GM19351 (cell line): ENCODE results near the gene SUGCT.

ENCODE experiments used
- ATAC-seq: cut with Tn5 transposase; IDR thresholded peaks from one replicate; pipeline ENCODE4 v1.9.1; 2021; ENCODE audit warnings: mild to moderate bottlenecking, moderate library complexity; ENCODE audit not compliant: unreplicated experiment

The SUGCT gene

DNA sequence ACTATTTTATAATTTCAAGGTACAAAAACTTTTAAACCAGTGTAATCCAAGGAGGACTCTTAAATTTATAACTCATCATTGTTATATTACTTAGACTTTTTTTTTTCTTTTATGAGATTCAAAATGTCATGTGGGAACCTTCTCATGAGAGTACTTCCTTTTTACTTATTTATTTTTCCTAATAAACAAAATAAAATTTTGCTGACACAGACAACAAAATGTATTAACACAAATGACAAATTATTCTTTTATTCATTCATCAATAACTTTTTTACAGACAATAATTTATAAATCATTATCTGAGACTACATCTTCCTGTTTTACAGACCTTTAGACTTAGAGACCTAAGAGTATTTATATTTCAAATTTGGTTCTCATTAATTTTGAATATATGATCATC is 706.2 kb downstream of the SUGCT start:
- no peak for ATAC-seq

DNA sequence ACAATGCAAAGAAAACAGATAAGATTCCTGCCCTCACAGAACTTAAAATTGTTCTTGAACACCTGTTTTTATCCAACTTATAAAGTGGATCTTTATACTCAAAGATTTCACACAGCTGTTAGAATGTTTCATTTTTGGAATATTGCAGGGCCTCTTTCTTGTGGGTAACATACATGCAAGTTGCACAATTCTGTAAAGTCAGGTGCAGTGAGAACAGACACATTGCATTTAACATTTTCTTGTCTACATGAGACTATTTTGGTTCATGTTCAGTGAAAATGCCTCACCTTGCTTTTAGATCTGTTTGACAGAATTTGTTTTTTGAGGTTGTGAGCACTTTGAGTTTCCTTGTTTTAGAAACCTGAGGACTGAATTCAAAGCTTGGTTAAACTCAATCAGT is 707.8 kb downstream of the SUGCT start:
- ATAC-seq = no peak

DNA sequence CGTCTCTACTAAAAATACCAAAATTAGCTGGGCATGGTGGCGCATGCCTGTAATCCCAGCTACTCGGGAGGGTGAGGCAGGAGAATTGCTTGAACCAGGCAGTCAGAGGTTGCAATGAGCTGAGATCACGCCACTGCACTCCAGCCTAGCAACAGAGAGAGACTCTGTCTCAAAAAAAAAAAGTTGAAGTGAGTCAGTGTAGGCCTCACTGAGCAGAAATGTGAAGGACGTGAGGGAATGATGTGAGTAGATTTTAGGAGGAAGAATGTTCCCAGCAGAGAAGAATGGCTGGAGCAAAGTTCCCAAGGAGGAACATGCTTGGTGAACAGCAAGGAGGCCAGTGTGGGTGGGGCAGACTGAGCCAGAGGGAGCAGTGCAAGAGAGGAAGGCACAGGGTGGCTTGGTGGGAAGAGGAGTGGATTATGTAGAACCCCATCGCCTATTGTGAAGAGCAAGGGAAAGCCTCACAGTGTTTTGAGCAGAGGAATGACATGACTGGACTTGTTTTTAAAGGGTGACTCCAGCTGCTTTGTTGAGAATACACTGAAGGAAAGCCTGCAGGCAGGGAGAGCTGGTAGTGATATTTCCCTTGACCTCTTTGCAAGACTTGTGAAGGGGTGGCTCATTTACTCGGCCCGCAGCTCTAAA is 708.7 kb downstream of the SUGCT start:
- ATAC-seq = no peak

DNA sequence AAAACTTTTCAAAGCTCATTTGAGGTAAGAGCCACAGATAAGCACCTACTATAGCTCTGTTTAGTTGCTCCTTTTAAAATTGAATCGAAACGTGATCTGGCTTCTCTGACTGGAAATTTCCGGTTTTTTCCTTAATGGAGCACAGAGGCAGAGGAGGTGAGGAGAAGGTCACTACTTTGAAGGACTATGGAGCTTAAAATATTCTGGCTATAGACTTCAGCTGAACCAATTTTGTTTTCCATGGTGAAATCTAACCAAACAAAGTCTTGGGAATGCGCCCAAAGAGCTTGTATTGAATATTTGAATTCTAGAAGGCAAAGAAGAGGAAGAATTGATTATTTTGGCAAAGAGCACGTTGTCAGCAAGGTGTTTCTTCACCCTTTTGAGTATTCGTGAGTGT is 711.1 kb downstream of the SUGCT start:
- no peak for ATAC-seq

GRCh38 chr7:40847921-40848320 is 713.1 kb downstream of the SUGCT start:
- ATAC-seq = no peak

- no peak for ATAC-seq
These were observed 713.9 kb downstream of the SUGCT start for GRCh38 chr7:40848541-40849221.

DNA sequence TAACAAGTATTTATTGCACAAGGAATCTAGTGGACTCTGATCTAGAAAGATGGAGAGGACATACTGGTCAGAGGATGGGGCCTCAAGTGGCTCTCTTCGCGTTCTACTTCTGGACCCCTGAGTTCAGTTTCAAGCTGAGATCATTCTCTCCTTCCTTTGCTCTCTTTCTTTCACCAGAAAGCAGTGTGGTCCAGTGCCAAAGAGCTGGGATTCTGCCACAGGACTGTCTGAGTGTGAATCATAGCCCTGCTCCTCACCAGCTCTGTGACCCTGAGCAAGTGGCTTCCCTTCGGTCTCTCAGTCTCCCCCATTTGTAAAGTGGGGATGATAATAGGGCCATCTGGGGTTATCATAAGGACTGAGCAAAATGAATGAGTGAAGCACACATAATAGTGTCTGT is 715.2 kb downstream of the SUGCT start:
- ATAC-seq = no peak

DNA sequence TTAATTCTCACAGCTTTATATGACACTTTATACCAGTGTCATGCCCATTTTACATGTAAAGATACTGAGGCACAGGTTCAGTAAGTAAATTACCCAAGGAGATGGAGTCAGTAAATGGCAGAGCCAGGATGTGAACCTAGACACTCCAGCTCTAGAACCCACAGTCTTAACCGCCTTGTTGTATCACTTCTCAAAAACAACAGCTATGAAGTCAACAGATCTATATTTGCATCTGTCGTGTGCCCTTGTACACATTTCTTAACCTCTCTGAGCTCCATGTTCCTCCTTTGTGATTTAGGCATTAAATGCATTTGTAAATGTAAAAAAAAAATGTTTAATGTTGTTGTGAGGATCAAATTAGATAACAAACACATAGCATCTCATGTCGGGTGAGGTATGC is 716.2 kb downstream of the SUGCT start:
- ATAC-seq = peak; percentile 51

DNA sequence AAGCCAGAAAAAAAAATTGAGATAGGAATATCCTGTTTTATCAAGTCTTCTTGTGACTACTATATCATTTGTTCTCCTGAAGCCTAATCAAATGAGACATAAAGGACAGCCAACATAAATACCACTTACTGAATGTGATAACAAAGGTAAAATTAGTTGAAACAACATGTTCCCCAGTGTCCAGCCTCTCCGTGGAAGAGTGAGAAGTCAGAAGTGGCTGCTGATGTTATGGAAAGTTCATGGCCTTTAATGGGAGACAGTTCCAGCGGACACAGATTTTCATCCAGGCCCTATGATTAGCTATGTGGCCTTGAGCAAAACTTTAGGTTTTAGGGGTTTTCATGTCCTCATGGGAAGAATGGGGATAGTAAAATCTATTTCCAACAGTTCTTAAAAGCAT is 724.3 kb downstream of the SUGCT start:
- no peak for ATAC-seq

DNA sequence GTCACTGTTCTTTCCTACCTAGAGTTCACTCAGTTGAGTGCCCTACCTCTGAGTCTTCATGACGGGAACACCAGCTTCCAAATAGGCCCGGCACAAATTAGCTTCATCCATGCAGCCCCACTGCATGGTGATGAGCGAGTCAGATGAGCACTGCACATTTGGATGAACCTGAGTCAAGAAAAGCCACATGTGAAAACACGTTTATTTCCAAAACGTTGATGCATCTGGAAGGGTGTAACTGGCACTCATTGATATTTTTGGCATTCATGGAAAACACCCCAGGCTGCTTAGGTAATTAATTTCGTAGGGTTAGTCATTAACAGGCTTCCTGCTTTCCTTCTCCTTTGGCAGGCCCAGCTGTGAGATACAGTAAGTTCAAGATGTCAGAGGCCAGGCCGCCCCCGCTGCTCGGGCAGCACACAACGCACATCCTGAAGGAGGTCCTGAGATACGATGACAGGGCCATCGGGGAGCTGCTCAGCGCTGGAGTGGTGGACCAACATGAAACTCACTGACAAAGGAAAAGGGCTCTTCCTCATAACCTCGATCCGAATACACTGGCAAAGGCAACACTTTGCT is 725.2 kb downstream of the SUGCT start:
- no peak for ATAC-seq

DNA sequence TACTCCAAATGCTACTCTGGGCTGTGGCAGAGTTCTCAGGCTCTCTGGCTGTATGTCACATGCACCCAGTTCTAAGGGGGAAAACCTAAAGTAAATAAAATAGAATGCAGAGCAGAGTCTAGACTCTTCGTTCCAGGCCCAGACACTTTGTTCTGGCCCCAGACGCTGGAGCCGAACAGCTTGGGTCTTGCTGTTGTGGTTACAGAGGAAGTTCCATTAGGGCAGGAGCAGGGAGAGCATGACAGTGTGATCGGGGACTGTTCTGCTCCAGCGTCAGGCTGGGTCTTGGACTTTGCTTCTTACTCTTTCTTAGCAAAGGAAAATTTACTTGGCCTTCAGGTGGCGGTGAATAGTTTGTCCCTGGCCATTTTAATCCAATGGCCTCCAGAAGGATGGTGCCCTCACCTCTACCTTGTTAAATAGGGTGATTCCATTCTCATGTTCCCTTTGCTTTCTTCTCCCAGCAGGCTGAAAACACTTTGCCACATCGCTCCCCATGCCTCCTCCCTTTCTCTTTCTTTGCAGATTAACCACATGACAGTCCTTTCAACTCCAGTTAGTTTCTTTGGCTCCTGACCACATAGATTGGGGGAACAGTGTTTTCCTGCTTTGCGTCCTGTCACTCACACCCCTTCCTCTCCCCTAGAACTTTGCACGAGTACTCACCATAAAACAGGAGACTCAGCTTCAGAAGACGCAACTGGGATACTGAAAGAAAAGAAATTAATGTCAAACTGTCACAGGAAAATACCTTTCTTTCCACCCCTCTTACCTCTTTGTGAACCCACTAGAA is 730.8 kb downstream of the SUGCT start:
- ATAC-seq = no peak

- ATAC-seq = no peak
These were observed 731.8 kb downstream of the SUGCT start for GRCh38 chr7:40866601-40867000.

GRCh38 chr7:40870108-40870507 is 735.3 kb downstream of the SUGCT start:
- no peak for ATAC-seq

GRCh38 chr7:40873248-40873647 is 738.4 kb downstream of the SUGCT start:
- no peak for ATAC-seq

DNA sequence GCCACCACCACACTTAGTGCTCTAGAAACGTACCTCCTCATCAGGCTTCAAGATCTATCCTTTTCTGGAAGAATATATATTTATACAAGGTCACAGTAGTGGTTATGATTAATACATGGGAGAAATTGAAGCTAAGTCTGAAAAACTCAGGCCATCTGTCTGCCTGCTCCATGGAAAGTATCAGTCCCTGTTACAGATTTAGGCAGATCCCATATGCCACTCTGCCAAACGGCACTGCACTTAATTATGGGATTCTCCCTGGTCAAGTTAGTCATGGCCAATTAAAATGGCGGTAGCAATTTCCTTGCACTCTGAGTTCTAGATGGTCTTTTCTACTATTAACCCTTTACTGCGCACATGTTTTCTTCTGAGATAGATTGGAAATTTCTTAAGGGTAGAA is 740.0 kb downstream of the SUGCT start:
- no peak for ATAC-seq

- ATAC-seq = no peak
These were observed 741.8 kb downstream of the SUGCT start for GRCh38 chr7:40876601-40877000.

DNA sequence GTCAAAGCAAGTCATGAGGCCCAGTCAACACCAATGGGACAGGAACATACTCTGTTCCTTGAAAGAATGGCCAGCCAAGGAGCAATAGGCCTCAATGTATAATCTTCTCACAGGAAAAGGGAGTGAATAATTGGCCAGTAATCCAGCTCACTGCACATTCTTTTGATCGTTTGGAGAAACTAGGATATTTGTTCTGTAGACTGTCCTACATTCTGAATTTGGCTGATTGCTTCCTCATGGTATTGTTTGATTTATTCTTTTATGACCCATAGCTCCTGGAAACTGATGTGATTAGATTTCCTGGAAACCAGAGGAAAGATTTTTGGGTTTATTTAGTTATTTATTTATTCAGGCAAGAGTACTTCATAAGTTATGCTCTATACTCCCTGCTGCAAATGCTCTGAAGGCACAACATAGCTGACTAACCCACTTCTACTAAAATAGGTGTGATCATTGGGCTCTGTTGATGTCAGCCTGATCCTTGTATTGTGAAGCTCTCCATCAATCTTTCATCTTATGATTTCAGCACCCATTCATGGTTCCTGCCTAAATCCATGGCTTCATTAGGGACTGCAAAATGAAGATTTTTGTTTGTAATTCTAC is 745.2 kb downstream of the SUGCT start:
- no peak for ATAC-seq

DNA sequence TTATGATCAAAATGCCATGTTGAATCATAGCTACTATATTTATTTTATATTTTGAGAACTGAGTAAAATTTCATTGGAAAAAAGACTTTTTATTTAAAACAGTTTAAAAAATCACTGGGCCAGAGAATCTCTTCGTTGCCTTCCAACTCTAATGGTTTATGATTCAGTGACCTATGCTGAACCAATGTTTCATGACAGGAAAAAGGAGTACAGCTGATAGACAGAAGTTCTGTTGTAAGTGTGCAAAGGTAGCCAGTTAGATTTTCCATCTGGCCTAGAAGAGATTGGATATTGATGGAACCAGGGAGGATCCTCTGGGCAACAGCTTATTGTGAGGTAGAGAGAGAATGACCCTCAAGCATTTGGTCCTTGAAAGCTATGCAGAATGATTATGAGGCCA is 745.8 kb downstream of the SUGCT start:
- ATAC-seq = no peak

DNA sequence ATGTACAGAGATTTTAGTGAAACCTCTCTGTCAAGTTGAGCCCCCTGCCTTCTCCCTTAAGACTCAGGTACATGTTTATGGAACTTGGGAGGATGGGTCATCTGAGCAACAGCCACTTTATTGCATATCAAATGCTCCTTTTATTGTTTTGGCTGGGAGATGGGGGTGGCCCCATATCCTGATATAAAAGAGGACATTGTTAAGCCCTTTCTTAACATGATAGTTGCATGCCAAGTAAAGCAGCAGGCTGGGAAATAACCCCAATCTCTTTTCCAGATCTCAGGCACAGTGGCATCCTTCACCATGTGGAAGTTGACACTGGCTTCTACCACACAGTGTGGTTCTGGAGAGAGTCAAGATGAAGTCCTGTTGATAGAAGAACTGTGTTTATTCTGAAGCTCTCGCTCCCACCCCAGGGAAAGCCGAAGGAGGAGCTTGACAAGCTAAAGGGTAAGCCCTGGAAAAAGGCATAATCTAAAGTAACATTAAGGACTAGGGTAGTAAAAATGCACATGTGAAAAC is 746.7 kb downstream of the SUGCT start:
- no peak for ATAC-seq

DNA sequence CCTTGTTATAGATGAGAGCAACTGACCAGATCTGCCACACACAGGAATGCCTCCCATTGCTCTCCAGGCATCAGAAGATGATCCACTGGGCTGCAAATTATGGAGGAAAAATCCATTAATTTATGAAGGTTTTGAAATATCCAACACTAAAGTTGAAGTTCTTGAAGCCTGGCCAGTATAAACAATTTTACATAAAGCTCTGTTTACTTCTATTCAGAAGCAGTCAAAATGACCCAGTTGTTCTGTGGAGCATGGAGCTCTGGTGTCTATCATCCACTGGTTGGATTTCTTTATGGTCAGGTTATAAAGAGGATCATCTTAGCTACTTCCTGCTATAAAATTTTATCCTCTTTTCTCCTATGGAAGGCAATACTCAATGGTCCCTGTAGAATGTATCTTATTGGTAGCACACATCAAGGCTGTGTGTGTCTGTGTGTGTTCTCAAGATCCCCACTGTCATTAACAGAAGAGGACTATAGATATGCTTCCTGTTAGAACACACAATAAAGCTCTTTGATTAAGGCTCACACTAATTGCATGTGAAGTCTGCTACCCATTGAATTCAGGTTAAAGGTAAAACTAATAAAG is 747.4 kb downstream of the SUGCT start:
- no peak for ATAC-seq

- ATAC-seq = no peak
These were observed 749.0 kb downstream of the SUGCT start for GRCh38 chr7:40883826-40884225.
